ENCODE data around the gene CFAP97D2.

The CFAP97D2 gene

GRCh38 chr13:114199954-114200353 is 20.9 kb downstream of the CFAP97D2 start:
- no peak for DNase-seq (ENCODE audit: low read depth)

DNA sequence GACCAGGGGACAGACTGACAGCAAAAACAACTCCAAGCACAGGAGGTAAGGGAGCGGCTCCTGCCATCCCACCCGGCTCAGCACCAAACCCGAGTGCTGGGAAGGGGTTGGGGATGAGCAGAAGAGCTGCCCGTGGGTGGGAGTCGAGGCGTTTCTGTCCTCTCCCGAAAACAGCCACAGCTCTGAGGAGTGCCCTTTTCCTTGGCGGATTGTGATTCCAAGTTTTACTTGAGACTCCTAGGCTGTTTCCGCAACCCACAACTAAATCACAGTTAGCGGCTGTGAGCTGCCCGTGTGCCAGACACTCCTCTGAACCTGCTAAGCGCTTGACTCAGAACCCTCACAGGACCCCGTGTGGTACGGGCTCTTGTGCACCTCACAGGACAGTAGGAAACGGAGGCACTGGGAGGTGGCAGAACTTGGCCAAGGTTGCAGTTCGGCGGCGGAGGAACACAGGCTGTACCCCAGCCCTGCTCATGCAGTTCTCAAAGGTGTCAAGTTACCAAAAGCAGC is 21.4 kb downstream of the CFAP97D2 start:
- peak; percentile 16 for DNase-seq (ENCODE audit: low read depth)

DNA sequence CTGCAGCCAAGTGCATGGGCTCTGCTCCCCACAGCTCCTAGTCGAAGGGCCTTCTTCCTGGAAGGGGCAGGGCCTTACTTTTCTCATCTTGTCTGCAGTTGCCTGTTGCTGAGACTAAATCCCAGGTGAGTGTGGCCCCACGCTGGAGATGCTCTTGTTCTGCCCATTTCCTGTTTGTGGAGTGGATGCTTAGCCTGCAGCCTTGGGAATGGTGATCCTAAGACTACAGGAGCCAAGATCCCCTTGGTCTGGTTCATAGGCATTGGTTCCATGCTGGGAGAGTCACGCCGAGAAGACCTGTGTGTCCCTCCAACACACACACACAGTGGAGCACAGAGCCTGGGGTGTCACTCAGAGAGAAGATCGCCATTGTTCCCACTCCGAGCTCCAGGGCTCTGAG is 23.5 kb downstream of the CFAP97D2 start:
- no peak for DNase-seq (ENCODE audit: low read depth)

- DNase-seq (ENCODE audit: low read depth) = no peak
Measured at GRCh38 chr13:114203536-114203935, 24.5 kb downstream of the CFAP97D2 start.

- DNase-seq (ENCODE audit: low read depth) = no peak
Measured at GRCh38 chr13:114204894-114205293, 25.8 kb downstream of the CFAP97D2 start.

GRCh38 chr13:114208134-114208533 is 29.1 kb downstream of the CFAP97D2 start:
- DNase-seq (ENCODE audit: low read depth) = no peak

- no peak for DNase-seq (ENCODE audit: low read depth)
Measured at GRCh38 chr13:114211446-114212157, 32.5 kb downstream of the CFAP97D2 start.

DNA sequence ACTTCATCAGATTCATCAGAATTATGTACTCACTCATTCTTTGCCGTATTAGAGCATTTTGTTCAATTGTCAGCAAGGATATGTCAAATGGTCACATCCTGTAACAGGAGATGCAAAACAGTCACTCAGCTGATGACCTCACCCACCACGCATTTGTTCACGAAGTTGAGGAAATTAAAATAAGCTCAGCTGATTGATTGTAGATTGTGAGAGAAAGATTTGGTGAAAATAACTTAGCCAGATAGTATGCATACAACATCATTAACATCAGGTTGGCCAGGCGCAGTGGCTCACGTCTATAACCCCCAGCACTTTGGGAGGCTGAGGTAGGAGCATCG is 33.1 kb downstream of the CFAP97D2 start:
- DNase-seq (ENCODE audit: low read depth) = peak; percentile 6

GRCh38 chr13:114213980-114214379 is 34.9 kb downstream of the CFAP97D2 start:
- no peak for DNase-seq (ENCODE audit: low read depth)

- no peak for DNase-seq (ENCODE audit: low read depth)
Measured at GRCh38 chr13:114219392-114219791, 40.3 kb downstream of the CFAP97D2 start.

GRCh38 chr13:114222461-114222968 is 43.5 kb downstream of the CFAP97D2 start:
- peak; percentile 55 for DNase-seq (ENCODE audit: low read depth)

- no peak for DNase-seq (ENCODE audit: low read depth)
Measured at GRCh38 chr13:114224201-114224600, 45.1 kb downstream of the CFAP97D2 start.

GRCh38 chr13:114225610-114226009 is 46.6 kb downstream of the CFAP97D2 start:
- no peak for DNase-seq (ENCODE audit: low read depth)

- DNase-seq (ENCODE audit: low read depth) = no peak
Measured at GRCh38 chr13:114226088-114226487, 47.0 kb downstream of the CFAP97D2 start.

GRCh38 chr13:114226699-114227323 is 47.8 kb downstream of the CFAP97D2 start:
- DNase-seq (ENCODE audit: low read depth) = peak; percentile 65

GRCh38 chr13:114227528-114227927 is 48.5 kb downstream of the CFAP97D2 start:
- no peak for DNase-seq (ENCODE audit: low read depth)

- DNase-seq (ENCODE audit: low read depth) = no peak
Measured at GRCh38 chr13:114228176-114228575, 49.1 kb downstream of the CFAP97D2 start.

GRCh38 chr13:114229506-114229905 is 50.4 kb downstream of the CFAP97D2 start:
- DNase-seq (ENCODE audit: low read depth) = peak; percentile 74

DNA sequence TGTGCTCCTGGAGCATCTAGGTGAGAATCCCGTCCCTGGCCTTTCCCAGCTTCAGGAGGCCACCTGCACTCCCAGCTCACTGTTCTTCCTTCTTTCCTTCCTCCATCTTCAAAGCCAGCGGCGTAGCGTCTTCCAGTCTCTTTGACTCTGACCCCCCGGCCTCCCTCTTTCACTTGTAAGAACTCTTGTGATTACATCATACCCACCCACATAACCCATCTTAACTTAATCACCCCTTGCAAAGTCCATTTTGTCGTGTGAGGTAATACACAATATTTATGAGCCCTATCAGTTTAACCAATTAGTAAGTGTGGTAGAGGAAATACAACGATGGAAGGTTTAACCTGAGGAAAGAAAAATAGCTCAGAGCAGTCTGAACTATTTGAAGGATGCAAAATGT is 51.1 kb downstream of the CFAP97D2 start:
- DNase-seq (ENCODE audit: low read depth) = peak; percentile 75

DNA sequence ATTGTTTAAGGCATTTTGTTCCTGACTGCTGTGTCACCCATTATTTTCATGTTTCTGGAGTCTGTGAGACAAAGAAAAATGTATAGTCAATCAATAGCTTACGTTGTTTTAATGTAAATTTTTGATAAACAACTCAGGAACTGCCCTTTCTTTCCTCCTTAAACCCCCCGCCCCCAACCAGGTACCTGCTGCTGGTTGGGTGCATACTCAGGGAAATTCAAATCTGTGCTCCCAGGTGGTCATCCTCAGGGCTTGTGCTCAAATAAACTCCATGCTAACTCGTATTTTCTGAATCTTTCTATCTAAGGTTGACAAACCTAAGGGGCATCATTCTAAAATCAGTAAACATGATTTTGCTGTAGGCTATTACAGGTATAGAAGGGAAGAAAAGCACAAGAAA is 51.5 kb downstream of the CFAP97D2 start:
- DNase-seq (ENCODE audit: low read depth) = no peak

- no peak for DNase-seq (ENCODE audit: low read depth)
Measured at GRCh38 chr13:114231886-114232285, 52.8 kb downstream of the CFAP97D2 start.

DNA sequence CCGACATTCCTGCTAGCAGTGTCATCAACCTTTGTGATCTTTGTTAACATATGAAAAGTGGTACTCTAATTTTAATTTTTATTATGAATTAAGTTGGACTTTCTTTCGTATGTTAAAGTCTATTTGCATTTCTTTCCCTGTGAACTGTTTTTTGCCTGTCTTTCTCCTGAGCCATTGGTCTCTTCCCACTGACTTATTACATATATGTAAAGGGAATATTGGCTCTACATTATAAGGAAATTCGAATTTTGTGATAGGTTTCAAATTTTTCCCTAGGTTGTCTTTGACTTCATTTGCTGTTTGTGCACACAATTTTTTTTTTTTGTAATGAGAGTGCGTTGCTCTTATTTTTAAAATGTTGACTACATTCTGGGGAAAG is 55.2 kb downstream of the CFAP97D2 start:
- DNase-seq (ENCODE audit: low read depth) = no peak

GRCh38 chr13:114234645-114235421 is 55.8 kb downstream of the CFAP97D2 start, which contains the start of gene CDC16:
TSS of gene CDC16 (plus strand) at chr13:114234897. CDS start at chr13:114235085, 188 bp downstream.
- DNase-seq (ENCODE audit: low read depth) = peak; percentile 89

Measured in amniotic epithelial cell (primary cell).